MG63 (cell line): ENCODE data around the gene THSD7A. TPM values are rescaled to one million over a fixed set of nuclear protein-coding genes. Genes with fewer than 3 reads are reported as not detected.

ENCODE experiments used
- DNase-seq: peaks from one replicate; pipeline ENCODE4 v3.0.0-alpha.2; 2020
- H3K27me3 ChIP-seq: fragments of 250-450 bp; sonication (Bioruptor Pico); 2 replicates; pipeline ENCODE4 v1.5.1; 2020; ENCODE audit warnings: mild to moderate bottlenecking, moderate library complexity
- H3K36me3 ChIP-seq: fragments of 250-450 bp; sonication (Bioruptor Pico); 2 replicates; pipeline ENCODE4 v1.5.1; 2020; ENCODE audit warnings: mild to moderate bottlenecking, moderate library complexity
- H3K4me3 ChIP-seq: fragments of 250-450 bp; sonication (Bioruptor Pico); 2 replicates; pipeline ENCODE4 v1.5.1; 2020; ENCODE audit warnings: mild to moderate bottlenecking, moderate library complexity
- H3K9me3 ChIP-seq: fragments of 250-450 bp; sonication (Bioruptor Pico); 2 replicates; pipeline ENCODE4 v1.5.1; 2020; ENCODE audit warnings: mild to moderate bottlenecking, moderate library complexity
- total RNA-seq: library from RNA; depleted of rRNA; stranded (reverse); fragments of >200 nt; shearing (Covaris generic); gene quantifications from 2 replicates; pipeline ENCODE4 v1.2.3, GENCODE V29; 2014; ENCODE audit warnings: low replicate concordance

Gene THSD7A
- total RNA-seq, 1 experiment from 2014 or later, result not detected

GRCh38 chr7:11424006-11424405 lies 408.0 kb downstream of the THSD7A start:
- Histone ChIP-seq H3K9me3 (no peaks in the 10 kb centered on the region), H3K4me3 (no peak overlapping the region), H3K36me3 (no peaks in the 10 kb centered on the region), H3K27me3 (no peaks in the 10 kb centered on the region)
- DNase-seq, result no peak

- Histone ChIP-seq H3K4me3 (no peak overlapping the region), H3K9me3 (no peaks in the 10 kb centered on the region), H3K27me3 (no peaks in the 10 kb centered on the region), H3K36me3 (no peaks in the 10 kb centered on the region)
- no peak for DNase-seq
Observed at GRCh38 chr7:11420049-11420448, 411.9 kb downstream of the THSD7A start.

GRCh38 chr7:11416641-11417458 lies 415.1 kb downstream of the THSD7A start:
- Histone ChIP-seq H3K27me3 (no peaks in the 10 kb centered on the region), H3K4me3 (no peak overlapping the region), H3K36me3 (no peaks in the 10 kb centered on the region), H3K9me3 (no peaks in the 10 kb centered on the region)
- no peak for DNase-seq

GRCh38 chr7:11415101-11415500 lies 416.9 kb downstream of the THSD7A start:
- DNase-seq, result no peak
- no peak overlapping the region for H3K4me3 ChIP-seq
- H3K27me3 ChIP-seq, result no peaks in the 10 kb centered on the region
- no peaks in the 10 kb centered on the region for H3K36me3 ChIP-seq
- H3K9me3 ChIP-seq, result no peaks in the 10 kb centered on the region

DNA sequence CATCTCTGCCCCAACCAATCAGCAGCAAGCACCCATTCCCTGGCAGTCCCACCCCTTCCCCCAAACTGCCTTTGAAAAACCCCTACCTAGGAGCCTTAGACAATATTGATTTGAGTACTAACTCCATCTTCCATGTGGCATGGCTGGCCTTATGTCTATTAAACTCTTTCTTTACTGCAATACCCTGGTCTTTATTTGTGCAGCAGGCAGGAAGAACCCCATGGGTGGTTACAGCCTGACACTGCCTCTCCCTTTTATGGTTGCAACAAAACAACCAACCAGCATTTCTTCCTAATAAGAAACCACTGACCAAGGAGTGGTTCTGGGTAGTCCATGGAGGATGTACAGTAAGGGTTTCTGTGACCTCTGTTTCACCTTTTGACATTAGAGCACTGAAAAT lies 418.1 kb downstream of the THSD7A start:
- Histone ChIP-seq H3K27me3 (no peaks in the 10 kb centered on the region), H3K9me3 (no peaks in the 10 kb centered on the region)

DNA sequence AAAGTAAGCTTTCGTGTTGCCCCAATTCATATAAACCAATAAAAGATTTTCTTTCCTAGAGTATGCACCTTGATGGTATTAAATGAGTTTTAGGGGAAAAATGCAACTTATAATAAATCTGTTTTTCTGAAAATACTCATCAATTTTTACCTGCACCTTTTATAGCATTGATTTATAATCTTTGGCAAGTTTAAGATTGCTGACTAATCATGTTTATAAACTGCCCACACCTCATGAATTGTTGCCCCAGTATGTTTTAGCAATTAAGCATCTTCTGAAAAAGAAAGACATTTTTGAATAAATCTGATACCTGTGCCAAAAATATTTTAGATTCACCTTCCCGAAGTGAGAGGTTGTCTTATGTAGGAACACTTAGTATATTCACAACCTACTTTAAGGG lies 420.0 kb downstream of the THSD7A start:
- Histone ChIP-seq H3K36me3 (no peaks in the 10 kb centered on the region), H3K4me3 (no peak overlapping the region), H3K27me3 (no peaks in the 10 kb centered on the region), H3K9me3 (no peaks in the 10 kb centered on the region)
- no peak for DNase-seq

More for the DNA sequence above, 418.1 kb downstream of the THSD7A start:
- no peak overlapping the region for H3K4me3 ChIP-seq
- no peak for DNase-seq
- H3K36me3 ChIP-seq, result no peaks in the 10 kb centered on the region

DNA sequence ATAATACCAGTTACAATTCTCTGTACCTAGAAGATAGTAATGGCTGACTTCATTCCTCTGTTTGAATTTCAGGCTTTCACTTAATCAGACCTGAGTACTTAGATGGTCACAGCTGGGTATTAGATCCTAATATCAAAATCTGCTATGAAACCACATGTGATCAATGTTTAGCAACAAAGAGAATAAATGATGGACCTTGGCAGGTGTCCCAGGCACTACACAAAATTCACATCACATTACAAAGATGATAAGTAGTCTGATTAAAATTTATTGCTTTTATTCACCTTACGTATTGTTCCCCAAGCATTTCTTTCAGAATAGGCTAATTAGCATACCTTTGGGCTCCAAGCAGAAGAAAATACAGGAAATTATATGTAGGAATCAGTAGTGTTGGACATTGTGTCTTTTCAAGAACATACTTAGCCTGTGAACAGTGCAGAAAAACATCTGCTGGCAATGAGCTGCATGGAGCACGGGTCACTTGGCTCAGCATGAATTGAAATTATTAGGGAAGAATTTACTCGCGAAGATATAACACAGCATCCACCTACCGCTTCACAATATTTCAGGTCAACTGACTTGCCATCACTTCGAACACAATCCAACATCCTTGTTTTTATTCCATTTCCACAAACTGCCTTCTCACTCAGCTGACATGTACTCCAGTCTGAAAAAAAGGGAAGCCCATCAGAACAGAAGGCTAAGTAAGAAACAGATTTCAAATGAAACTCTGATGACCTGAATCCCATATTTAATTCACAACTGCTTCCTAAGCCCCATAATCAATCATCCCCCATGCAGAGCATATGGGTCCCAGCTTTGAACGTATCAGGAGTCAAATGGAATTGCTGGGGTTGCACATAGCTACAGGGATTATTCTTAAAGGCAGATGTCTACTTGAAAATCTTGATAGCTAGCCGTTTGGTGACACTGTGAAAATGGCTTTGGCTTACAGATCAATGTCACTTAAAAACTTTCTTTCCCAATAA lies 421.0 kb downstream of the THSD7A start:
- Histone ChIP-seq H3K9me3 (no peaks in the 10 kb centered on the region), H3K27me3 (no peaks in the 10 kb centered on the region), H3K36me3 (no peaks in the 10 kb centered on the region), H3K4me3 (no peak overlapping the region)
- no peak for DNase-seq

- H3K4me3 ChIP-seq, result no peak overlapping the region
- DNase-seq, result no peak
- no peaks in the 10 kb centered on the region for H3K36me3 ChIP-seq
- H3K27me3 ChIP-seq, result no peaks in the 10 kb centered on the region
- H3K9me3 ChIP-seq, result no peaks in the 10 kb centered on the region
Observed at GRCh38 chr7:11404355-11404754, 427.6 kb downstream of the THSD7A start.

GRCh38 chr7:11403781-11404180 lies 428.2 kb downstream of the THSD7A start:
- H3K4me3 ChIP-seq, result no peak overlapping the region
- no peaks in the 10 kb centered on the region for H3K27me3 ChIP-seq
- DNase-seq, result no peak
- no peaks in the 10 kb centered on the region for H3K36me3 ChIP-seq
- H3K9me3 ChIP-seq, result no peaks in the 10 kb centered on the region

- H3K9me3 ChIP-seq, result no peaks in the 10 kb centered on the region
- no peaks in the 10 kb centered on the region for H3K27me3 ChIP-seq
- no peak overlapping the region for H3K4me3 ChIP-seq
- no peaks in the 10 kb centered on the region for H3K36me3 ChIP-seq
- no peak for DNase-seq
Observed at GRCh38 chr7:11394438-11394837, 437.6 kb downstream of the THSD7A start.

DNA sequence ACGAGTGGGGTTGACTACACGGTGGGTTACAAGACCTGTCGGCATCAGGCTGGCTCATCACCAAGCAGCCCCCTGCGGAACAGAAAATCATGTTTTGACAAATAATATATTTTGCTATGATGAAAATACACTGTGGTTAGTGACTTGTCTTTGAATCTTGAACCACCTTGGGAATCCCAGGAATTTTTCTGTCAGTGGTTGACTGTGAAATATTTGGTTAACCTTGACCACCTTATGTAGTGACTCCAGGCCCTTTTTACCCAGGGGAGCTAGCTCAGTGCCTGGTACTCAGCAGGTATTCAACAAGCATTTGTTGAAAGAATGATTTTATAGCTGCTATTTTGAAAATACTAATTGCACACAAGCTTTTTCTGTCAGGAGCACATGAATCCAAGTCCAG lies 452.4 kb downstream of the THSD7A start:
- no peaks in the 10 kb centered on the region for H3K27me3 ChIP-seq
- H3K36me3 ChIP-seq, result no peaks in the 10 kb centered on the region
- DNase-seq, result no peak
- no peaks in the 10 kb centered on the region for H3K9me3 ChIP-seq
- H3K4me3 ChIP-seq, result no peak overlapping the region

DNA sequence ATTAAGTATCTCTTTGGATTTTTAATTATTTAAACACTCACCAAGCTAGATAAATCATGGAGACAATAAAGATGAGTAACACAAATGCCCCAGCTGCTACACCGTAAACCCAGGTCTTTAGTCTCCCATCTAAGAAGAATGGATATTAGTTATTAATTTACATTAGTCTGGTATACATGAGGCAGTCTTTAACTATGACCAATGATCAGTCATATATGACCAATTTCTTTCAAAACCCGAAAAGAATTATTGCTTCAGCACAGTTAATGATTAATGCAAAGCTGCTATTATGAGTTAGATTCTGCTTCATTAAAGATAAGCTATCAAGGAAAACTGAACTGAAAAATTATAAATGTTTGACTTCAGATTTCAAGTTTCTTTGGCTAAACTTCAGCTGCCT lies 455.5 kb downstream of the THSD7A start:
- no peak overlapping the region for H3K4me3 ChIP-seq
- no peaks in the 10 kb centered on the region for H3K9me3 ChIP-seq
- DNase-seq, result no peak
- H3K27me3 ChIP-seq, result no peaks in the 10 kb centered on the region
- no peaks in the 10 kb centered on the region for H3K36me3 ChIP-seq

- Histone ChIP-seq H3K27me3 (no peaks in the 10 kb centered on the region), H3K9me3 (no peaks in the 10 kb centered on the region), H3K36me3 (no peaks in the 10 kb centered on the region), H3K4me3 (no peak overlapping the region)
- DNase-seq, result no peak
Observed at GRCh38 chr7:11374629-11375028, 457.4 kb downstream of the THSD7A start.

DNA sequence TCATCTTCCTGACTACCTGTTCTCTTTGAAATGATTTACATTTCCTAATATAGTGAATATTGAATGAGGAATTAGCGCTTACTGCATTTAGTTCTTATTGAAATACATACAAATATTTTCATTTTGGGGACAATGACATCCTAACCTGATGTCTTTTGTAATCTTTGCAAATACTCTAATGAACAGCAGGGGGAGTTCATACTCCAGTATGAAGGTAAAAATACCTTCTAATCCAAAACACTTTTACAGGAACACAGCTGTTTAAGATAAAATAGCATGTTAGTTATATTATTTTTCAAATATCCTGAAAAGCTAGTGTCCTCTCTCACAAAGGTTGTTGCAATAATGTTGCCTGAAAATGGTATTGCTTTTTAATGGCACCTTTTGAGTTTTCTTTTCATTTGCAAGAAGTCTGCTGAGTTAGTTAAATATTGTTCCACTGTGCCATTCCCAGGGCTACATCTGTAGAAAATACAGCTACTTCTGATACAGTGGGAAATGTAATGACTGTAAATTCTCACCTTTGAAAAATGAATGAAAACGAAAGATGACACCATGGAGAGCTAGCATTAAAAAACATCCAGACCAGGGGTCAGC lies 458.4 kb downstream of the THSD7A start:
- Histone ChIP-seq H3K36me3 (no peaks in the 10 kb centered on the region), H3K4me3 (no peak overlapping the region), H3K27me3 (no peaks in the 10 kb centered on the region), H3K9me3 (no peaks in the 10 kb centered on the region)
- DNase-seq, result no peak

DNA sequence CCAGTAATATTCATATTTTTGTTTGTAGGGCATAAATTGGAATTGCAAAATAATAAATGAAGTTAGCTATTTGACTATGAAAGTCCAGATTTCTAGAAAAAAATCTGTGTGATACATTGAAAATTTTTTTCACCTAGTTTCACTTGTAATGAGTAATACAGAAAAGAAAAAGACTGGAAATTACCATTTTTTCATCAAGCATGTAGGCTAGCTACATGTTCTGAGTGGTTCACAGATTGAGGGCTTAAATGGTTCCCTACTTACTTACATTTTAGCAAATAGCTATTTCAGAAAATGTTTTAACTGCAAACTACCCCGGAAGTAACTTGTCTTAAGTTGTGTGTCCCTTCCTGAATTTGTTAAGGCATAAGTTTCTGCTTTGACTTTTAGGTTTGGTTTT lies 462.3 kb downstream of the THSD7A start:
- DNase-seq, result no peak
- Histone ChIP-seq H3K36me3 (no peaks in the 10 kb centered on the region), H3K4me3 (no peak overlapping the region)

GRCh38 chr7:11366118-11366517 lies 465.9 kb downstream of the THSD7A start:
- no peaks in the 10 kb centered on the region for H3K27me3 ChIP-seq
- no peak for DNase-seq
- H3K9me3 ChIP-seq, result no peaks in the 10 kb centered on the region
- H3K4me3 ChIP-seq, result no peak overlapping the region
- no peaks in the 10 kb centered on the region for H3K36me3 ChIP-seq

More for the DNA sequence above, 462.3 kb downstream of the THSD7A start:
- H3K9me3 ChIP-seq, result no peaks in the 10 kb centered on the region
- no peaks in the 10 kb centered on the region for H3K27me3 ChIP-seq

- Histone ChIP-seq H3K4me3 (no peak overlapping the region), H3K9me3 (no peaks in the 10 kb centered on the region; the same call in 1 of the 2 replicates), H3K27me3 (no peaks in the 10 kb centered on the region), H3K36me3 (no peaks in the 10 kb centered on the region)
- DNase-seq, result no peak
Observed at GRCh38 chr7:11358637-11359036, 473.4 kb downstream of the THSD7A start.
